ENCODE measurements around the gene MYL7. TPM values are rescaled to one million over a fixed set of nuclear protein-coding genes. Genes with fewer than 3 reads are reported as not detected.
A peak's percentile ranks its signal among the peaks of the same experiment; 100 is the strongest.

The MYL7 gene
- total RNA-seq, 1 experiment from 2014 or later = not detected

DNA sequence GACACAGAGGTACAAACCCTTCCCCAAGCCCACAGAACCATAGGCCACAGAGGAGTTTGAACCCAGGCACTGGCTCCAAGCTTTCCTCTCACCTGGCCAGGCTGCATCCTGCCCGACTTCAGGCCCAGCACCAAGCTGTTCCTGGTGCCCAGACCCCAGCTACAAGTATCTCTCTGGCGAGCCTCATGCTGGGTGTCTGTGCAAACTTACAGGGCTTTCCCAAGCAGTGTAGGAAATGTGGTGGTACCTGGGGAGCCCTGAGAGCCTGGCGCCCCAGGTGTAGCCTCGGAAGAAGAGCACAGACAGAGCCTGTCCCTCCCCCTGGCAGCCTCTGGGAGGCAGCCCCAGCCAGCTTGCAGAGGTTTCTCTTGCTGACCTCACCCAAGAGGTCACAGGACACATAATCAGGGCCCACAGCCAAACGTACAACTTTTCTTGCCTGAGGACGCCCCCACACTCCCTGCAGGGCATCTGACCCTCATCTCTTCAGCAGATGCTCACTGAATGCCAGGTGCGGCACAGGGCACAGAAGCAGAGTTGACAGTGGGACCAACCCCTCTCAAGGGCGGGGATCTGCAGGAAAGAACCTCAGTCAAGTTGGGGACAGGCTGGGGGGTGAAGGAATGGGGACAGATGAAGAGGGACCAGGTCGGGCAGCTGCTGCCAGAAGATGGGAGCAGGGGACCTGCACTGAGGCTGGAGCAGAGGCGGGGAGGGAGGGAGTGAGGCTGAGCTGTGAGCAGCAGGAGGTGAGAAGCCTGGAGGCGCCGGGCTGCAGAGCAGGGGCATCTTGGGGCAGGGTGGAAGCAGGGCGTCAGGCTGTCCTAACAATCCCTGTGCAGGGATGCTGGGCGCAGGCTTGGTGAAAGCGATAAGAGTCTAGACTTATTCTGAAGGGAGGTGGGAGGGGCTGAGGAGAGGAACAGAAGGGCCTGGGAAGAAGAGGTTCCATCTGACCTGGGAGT is 16.3 kb upstream of the MYL7 start:
- TF ChIP-seq EZH2phosphoT487 (IDR thresholded peaks at IDR 0.05; ENCODE audit: borderline replicate concordance) (no peak), RAD21 (IDR thresholded peaks at IDR 0.05; ENCODE audit: low read depth) (peak; percentile 28; the same call in 1 of the 2 replicates)
- H3K36me3 ChIP-seq (ENCODE audit: control insufficient read depth in 1 of 2, insufficient read depth in 2 of 2, low read length in 2 of 2) = no peaks in the 10 kb centered on the region
- ChIA-PET CTCF (no interaction called here), RAD21 (ENCODE audit: low non-redundant PET in 1 of 2, low total read pairs in 2 of 2, uncharacterized antibody in 2 of 2, unreplicated experiment in 2 of 2) (no interaction called here), POLR2A (no interaction called here)
- H3K9ac ChIP-seq (ENCODE audit: low read length) = no peak overlapping the region
- no peaks in the 10 kb centered on the region for H3K79me2 ChIP-seq (ENCODE audit: insufficient read depth, low read length)
- BruUV-seq (replicated peaks) = no TSS peak
- H3K9me3 ChIP-seq (ENCODE audit: control insufficient read depth in 1 of 2, insufficient read depth in 1 of 2, low read depth in 1 of 2, low read length in 2 of 2) = no peaks in the 10 kb centered on the region
- H3K9me2 ChIP-seq (ENCODE audit: insufficient read depth) = no peaks in the 10 kb centered on the region
- no peaks in the 10 kb centered on the region for H3K27me3 ChIP-seq (ENCODE audit: insufficient read depth, low read length)
- no peak overlapping the region for H2AFZ ChIP-seq (ENCODE audit: low read depth, low read length, poor library complexity, severe bottlenecking)
- DNase-seq (ENCODE audit: low read depth, low spot score) = no peak
- no peaks in the 10 kb centered on the region for H4K20me1 ChIP-seq (ENCODE audit: insufficient read depth)
- H3K4me2 ChIP-seq (ENCODE audit: low read length) = no peak overlapping the region
- ATAC-seq = peak; percentile 58; the same call in 1 of the 2 replicates
- H3K4me3 ChIP-seq (replicated peaks in 1 of 2; ENCODE audit: low read depth in 1 of 2, low read length in 2 of 2) = no peak overlapping the region
- H3K4me1 ChIP-seq (ENCODE audit: control insufficient read depth in 1 of 2, insufficient read depth in 2 of 2, low read length in 2 of 2) = no peaks in the 10 kb centered on the region
- no peak overlapping the region for H3K27ac ChIP-seq (ENCODE audit: low read depth, low read length)
- intact Hi-C loops (cut with micrococcal nuclease) = no loop called here

DNA sequence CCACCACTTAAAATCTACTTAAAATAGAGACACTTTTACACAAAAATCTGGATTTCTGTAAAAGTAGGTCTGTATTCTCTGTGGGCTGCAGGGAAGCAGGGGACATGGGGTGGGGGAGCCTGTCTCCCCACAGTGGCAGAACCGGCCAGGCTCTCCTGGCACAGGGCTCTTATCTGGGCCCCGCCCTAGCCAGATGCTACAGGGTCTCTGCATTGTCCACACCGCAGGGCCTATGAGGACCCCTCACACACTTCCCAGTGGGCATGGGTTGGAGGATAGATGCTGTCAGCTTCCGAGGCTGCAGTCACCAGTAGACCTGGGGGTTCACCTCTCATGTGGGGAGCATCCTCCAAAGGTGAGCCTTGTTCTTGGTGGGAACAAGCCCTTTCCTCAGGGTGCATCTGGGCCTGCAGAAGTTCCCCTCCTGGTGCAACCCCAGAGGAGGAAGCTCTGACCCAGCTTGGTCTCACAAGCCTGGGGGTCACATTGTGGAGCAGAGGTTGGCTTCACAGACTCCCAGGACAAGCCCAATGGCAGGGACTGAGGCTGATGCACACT is 15.4 kb upstream of the MYL7 start:
- H3K9ac ChIP-seq (ENCODE audit: low read length) = no peak overlapping the region
- H3K27me3 ChIP-seq (ENCODE audit: insufficient read depth, low read length) = no peaks in the 10 kb centered on the region
- no peaks in the 10 kb centered on the region for H3K9me3 ChIP-seq (ENCODE audit: control insufficient read depth in 1 of 2, insufficient read depth in 1 of 2, low read depth in 1 of 2, low read length in 2 of 2)
- no peaks in the 10 kb centered on the region for H3K79me2 ChIP-seq (ENCODE audit: insufficient read depth, low read length)
- no peak overlapping the region for H3K4me2 ChIP-seq (ENCODE audit: low read length)
- no peak overlapping the region for H2AFZ ChIP-seq (ENCODE audit: low read depth, low read length, poor library complexity, severe bottlenecking)
- ATAC-seq = no peak
- H4K20me1 ChIP-seq (ENCODE audit: insufficient read depth) = no peaks in the 10 kb centered on the region
- ChIA-PET POLR2A (no interaction called here), RAD21 (ENCODE audit: low non-redundant PET in 1 of 2, low total read pairs in 2 of 2, uncharacterized antibody in 2 of 2, unreplicated experiment in 2 of 2) (no interaction called here), CTCF (no interaction called here)
- no peak overlapping the region for H3K4me3 ChIP-seq (replicated peaks in 1 of 2; ENCODE audit: low read depth in 1 of 2, low read length in 2 of 2)
- H3K9me2 ChIP-seq (ENCODE audit: insufficient read depth) = no peaks in the 10 kb centered on the region
- H3K36me3 ChIP-seq (ENCODE audit: control insufficient read depth in 1 of 2, insufficient read depth in 2 of 2, low read length in 2 of 2) = no peaks in the 10 kb centered on the region
- DNase-seq (ENCODE audit: low read depth, low spot score) = no peak
- no peaks in the 10 kb centered on the region for H3K4me1 ChIP-seq (ENCODE audit: control insufficient read depth in 1 of 2, insufficient read depth in 2 of 2, low read length in 2 of 2)
- intact Hi-C loops (cut with micrococcal nuclease) = no loop called here
- BruUV-seq (replicated peaks) = no TSS peak
- no peak overlapping the region for H3K27ac ChIP-seq (ENCODE audit: low read depth, low read length)
- TF ChIP-seq SP1 (IDR thresholded peaks at IDR 0.05; ENCODE audit: low read depth) (no peak), SRF (IDR thresholded peaks at IDR 0.05; ENCODE audit: low read depth) (no peak), CBX3 (IDR thresholded peaks at IDR 0.05; ENCODE audit: low read depth) (no peak), JUND (IDR thresholded peaks at IDR 0.05) (no peak), POLR2A (IDR thresholded peaks at IDR 0.05; ENCODE audit: borderline replicate concordance, extremely low read depth, insufficient read depth, insufficient read length) (no peak), EGR1 (IDR thresholded peaks at IDR 0.05; ENCODE audit: low read depth) (no peak), FOSL1 (IDR thresholded peaks at IDR 0.05; ENCODE audit: low read depth) (no peak), ELF1 (IDR thresholded peaks at IDR 0.05; ENCODE audit: borderline replicate concordance, low read depth) (no peak), TCF7L2 (IDR thresholded peaks at IDR 0.05; ENCODE audit: borderline replicate concordance, extremely low read depth, insufficient read depth, insufficient read length) (no peak), CEBPB (IDR thresholded peaks at IDR 0.05; ENCODE audit: low read depth) (no peak), POLR2AphosphoS5 (IDR thresholded peaks at IDR 0.05; ENCODE audit: low read depth, low read length) (no peak), ZFX (IDR thresholded peaks at IDR 0.05) (no peak)
- TF ChIP-seq, protein P1, sequence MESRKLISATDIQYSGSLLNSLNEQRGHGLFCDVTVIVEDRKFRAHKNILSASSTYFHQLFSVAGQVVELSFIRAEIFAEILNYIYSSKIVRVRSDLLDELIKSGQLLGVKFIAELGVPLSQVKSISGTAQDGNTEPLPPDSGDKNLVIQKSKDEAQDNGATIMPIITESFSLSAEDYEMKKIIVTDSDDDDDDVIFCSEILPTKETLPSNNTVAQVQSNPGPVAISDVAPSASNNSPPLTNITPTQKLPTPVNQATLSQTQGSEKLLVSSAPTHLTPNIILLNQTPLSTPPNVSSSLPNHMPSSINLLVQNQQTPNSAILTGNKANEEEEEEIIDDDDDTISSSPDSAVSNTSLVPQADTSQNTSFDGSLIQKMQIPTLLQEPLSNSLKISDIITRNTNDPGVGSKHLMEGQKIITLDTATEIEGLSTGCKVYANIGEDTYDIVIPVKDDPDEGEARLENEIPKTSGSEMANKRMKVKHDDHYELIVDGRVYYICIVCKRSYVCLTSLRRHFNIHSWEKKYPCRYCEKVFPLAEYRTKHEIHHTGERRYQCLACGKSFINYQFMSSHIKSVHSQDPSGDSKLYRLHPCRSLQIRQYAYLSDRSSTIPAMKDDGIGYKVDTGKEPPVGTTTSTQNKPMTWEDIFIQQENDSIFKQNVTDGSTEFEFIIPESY (IDR thresholded peaks at IDR 0.05; ENCODE audit: extremely low read depth, insufficient replicate concordance, low read length) = no peak
- TF ChIP-seq, protein P2, sequence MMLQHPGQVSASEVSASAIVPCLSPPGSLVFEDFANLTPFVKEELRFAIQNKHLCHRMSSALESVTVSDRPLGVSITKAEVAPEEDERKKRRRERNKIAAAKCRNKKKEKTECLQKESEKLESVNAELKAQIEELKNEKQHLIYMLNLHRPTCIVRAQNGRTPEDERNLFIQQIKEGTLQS (IDR thresholded peaks at IDR 0.05) = no peak

Measured in HCT116 (cell line).